ENCODE data around the gene OPN1SW. TPM values are rescaled to one million over a fixed set of nuclear protein-coding genes. Genes with fewer than 3 reads are reported as not detected.

The OPN1SW gene
- total RNA-seq, 1 donor from 2014 or later: not detected

DNA sequence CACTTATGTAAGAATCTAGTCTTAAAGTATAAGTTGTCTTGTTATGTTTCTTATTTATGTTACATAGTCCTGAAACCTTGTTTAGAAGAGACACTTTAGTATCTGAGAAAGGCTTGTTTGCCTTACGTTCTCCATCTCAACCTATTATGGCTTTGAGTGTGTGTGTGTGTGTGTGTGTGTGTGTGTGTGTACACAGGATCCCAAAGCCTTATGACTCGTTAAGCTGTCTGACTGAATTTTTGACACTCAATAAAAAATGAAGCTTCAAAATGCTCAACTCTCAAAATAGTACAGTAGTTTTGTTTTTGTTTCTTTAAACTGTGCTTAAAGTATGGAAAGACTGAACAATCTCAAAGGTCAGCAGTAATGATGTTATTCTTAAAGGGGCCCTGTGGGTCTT lies 18.4 kb downstream of the OPN1SW start:
- no peak for ATAC-seq

DNA sequence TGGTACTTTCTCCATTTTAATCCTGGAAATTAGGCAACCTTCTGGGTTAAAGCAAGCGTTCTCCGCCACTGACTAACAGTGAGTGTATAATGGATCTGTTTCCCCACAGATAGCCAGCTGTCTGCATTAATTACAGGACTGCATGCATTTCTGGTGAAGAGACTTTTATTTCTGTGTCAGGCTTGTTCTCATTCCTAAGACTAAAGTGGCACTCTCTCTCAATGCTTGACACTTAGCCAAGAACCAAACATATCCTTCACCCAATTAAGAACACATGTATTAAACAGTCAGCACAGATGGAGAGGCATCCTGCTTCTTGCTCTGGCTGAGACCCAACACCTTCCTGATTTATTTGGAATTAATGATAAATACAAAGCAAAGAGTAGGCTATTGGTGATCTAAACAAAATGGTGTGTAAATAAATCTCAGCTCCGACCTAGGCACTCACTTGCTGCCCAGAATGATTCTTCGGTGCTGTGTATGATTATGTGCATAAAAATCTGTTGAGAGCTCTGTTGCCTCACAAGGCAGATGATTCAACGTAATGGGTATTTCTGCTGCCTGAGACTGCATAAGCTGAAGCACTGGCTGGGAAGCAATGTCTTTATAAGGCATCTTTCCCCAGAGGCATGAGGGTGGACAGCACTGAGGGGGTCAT lies 19.6 kb downstream of the OPN1SW start:
- ATAC-seq: no peak

DNA sequence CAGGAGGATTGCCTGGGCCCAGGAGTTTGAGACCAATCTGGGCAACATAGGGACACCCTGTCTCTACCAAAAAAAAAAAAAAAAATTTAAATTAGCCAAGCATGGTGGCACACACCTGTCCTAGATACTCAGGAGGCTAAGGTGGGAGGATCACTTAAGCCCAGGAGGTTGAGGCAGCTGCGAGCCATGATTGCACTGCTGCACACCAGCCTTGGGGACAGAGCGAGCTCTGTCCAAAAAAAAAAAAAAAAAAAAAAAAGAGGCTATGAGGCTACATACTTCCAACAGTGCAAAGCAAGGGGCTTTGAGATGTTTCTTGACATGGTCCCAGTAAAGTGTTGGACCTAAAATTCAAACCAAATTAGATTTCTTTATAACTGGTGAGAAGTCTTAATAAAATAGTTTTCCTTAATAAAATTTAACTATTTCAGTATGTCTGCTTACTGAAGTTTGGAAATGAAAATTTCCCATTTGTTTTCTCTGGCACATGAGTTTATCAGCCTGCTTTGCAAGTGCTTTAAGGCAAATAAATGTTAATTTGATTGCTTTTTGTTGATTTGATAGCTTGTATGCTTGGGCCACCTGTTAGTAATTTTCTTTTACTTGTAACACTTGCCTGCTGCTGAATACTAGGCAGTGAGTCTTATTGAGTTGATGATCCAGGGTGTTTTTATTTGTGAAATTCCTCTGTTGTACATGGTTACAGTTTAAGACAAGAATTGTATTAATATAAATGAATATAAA lies 20.3 kb downstream of the OPN1SW start:
- no peak for ATAC-seq

DNA sequence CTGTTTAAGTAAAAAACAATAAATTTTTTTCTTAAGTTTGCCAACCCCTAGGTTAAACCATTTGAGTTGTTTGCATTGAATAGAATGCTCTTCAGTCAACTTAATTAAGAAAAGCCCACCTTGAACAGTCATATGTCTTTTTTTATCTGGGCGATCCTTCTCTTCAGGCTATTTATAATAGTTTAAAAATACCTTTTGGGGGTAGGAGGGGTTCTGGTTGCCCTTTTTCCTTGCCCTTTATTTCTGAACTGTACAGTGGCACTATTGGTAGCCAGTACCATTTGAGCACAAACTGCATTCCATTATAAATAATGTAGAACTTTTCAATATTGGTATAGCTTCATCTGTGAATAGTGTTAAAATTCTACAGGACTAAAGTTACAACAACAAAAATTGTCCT lies 23.3 kb downstream of the OPN1SW start:
- no peak for ATAC-seq

DNA sequence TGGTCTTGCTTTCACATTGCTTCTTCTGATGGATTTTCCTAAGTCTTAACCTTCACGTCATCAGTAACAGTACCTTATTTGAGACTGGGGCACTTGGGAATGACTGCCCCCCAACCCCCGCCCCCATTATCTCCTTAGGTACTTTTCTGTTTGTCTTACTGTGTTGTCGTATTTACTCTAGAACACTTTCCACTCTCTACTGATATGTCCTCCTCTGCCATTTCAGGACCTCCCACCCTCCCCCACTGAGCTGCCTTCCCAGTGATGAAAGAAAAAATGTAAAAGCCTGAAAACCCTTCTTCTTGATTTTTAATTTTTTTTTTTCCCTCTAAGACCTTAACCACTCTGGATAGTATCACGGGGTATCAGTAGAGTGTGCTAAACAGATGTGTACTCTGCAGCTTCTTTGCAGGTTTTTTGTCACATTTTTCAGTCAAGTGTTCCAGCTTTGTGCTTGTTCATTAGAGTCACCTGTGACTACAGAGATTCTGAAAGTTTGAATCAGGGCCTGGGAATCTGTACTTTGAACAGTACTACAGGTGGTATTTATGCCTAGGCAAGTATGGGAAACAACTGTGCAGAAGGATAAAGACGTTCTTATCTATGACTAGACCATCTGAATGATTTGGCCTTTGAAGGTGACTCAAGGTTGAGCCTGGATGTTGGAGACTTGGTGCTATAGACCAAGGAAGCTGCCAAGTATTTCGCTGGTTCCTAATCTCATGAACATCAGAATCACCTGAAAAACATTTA lies 28.1 kb downstream of the OPN1SW start:
- ATAC-seq: no peak

DNA sequence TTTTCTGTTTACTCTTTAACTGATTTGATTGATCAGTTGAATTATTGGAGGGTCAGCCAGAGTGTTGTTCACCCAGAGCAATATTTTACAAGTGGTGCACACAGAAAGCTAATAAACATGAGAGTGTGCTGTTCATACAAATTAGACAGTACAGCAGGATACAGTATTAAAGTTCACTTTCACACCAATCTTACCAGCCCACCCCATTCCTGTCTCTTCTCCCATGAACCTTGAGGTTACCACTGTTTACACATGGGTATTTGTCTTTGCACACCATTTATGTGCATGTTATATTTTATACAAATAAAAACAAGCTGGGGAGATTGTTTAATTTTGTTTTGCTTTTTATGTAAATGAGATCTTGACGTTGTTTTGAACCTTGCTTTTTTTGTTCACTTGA lies 29.9 kb downstream of the OPN1SW start:
- no peak for ATAC-seq

DNA sequence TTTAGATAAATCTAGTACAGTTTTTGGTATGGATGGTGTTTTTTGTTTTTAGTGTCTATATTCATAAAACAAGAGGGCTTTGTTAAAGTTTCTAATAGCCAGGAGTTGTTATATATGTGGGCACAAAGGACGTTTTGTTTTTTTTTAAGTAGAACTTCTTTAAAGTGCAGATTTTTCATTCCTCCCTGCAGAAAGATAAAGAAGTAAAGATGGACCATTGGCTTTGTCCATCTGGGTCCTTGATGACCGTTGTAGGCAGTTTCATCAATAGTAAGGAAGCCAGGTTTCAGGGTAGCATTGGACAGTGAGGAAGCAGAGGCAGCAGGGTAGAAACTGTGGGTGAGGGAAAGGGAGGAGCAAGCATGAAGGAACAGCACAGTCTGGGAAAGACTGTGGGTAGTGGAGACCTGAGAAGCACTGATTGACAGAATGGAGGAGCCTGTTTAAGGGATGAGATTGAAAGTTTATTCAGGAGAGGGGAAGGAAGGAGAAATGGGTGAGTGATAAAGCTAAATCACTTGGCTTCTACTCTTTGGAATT lies 31.2 kb downstream of the OPN1SW start:
- no peak for ATAC-seq

DNA sequence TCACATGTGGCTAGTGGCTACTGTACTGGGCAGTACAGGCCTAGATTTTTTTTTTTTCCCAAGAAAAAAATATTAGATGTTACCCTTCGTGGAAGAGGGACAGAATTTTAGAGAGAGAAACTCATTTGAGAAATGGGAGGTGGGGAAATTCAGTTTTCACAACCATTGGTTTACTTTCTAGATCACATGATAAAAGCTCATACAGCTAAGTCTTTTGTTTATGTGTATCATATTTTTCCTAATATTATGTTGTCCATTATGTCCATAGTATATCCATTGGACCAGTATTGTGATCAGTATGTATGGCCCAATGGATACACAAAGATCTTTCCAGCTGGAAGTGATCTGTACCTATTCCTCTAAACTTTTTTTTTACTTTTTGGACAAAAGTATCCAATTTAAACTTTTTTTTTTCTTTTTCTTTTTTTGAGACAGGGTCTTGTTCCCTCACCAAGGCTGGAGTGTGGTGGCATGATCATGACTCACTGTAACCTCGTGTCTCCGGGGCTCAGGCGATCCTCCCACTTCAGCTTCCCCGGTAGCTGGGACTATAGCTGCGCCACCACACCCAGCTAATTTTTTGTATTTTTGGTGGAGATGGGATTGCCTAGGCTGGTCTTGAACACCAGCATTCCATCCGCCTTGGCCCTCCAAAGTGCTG lies 32.4 kb downstream of the OPN1SW start:
- ATAC-seq: no peak

DNA sequence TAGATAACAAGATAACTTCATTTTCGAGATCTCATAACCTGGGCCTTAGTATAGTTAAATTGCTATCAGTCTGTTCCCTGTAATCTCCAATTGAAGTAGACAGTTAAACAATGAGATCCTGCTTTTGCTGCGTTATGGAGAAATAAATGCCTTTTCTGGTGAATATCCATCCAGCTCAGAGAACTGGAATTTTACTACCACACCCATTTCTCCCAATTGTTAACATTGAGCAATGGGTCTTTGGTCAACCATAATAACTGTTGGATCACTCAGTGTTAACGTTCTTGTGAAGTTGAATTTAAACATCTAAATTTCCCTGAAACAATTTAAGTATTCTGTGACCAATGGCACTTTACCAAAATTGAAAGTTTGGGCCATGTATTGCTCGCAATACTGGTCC lies 33.4 kb downstream of the OPN1SW start:
- ATAC-seq: no peak

DNA sequence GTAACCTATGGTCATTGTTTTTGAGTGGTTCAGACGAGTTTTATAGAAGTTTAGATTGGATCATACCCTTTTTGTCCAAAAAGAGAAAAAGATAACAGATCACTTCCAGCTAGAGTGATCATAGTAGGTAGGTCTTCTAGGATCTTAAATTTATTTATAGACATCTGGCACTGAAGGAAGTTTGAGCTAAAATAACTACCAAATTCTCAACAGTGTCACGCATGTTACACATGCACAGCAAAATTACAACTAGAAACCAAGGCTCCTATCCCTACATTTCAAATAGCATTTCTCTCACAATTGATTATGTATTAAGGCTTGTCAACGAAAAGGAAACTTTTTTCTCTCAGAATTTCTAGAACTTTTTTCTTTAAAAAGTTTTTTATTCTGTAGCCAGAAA lies 34.1 kb downstream of the OPN1SW start:
- no peak for ATAC-seq

DNA sequence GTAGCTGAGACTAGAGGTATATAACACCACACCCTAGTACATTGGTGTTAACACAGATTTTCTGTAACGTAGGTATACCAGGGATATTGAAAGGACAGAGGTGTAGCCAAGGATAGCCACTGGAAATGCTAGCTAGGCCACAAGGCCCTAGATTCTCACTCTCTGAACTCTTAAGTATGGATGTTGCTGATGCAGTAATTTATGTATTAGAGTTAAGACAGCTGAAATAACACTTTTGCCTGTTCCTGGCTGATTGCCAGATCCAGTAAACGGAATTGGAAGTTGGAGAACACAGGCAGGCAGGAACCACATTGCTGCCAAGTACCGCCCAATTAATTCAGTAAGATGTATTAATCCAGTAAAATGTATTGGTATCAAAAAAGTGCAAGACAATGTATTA lies 34.6 kb downstream of the OPN1SW start:
- ATAC-seq: no peak

DNA sequence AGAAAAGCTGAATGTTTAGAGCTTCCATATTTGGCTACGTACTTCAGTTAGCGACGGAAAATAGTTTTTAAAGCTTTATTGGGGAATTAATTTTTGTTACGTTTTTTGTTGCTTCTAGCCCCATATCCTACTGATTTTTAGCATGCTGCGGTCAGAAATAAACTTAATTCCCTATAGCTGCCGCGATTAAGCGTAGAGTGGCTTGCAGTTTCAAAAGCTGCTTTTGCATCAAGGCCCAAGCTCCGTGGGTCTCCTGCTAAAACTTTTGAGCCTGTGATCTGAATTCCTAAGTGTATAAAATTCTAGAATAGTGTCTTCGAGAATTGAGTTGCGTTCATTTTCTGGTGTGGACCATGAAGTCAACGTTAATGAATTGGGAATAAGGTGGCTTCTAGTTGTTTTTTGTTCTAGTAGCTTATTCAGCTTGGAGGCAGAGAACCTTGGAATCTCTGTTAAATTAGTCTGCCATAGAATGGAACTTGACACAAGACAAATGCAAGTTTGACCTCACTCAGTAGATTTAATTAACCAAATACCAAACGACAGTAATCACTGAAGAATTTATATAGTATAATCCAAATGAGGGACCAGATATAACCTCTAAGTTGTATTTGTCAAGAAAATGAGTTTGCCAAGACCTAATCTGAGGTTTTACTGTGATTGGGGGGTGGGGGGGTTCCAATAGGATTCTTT lies 35.5 kb downstream of the OPN1SW start:
- ATAC-seq: no peak

DNA sequence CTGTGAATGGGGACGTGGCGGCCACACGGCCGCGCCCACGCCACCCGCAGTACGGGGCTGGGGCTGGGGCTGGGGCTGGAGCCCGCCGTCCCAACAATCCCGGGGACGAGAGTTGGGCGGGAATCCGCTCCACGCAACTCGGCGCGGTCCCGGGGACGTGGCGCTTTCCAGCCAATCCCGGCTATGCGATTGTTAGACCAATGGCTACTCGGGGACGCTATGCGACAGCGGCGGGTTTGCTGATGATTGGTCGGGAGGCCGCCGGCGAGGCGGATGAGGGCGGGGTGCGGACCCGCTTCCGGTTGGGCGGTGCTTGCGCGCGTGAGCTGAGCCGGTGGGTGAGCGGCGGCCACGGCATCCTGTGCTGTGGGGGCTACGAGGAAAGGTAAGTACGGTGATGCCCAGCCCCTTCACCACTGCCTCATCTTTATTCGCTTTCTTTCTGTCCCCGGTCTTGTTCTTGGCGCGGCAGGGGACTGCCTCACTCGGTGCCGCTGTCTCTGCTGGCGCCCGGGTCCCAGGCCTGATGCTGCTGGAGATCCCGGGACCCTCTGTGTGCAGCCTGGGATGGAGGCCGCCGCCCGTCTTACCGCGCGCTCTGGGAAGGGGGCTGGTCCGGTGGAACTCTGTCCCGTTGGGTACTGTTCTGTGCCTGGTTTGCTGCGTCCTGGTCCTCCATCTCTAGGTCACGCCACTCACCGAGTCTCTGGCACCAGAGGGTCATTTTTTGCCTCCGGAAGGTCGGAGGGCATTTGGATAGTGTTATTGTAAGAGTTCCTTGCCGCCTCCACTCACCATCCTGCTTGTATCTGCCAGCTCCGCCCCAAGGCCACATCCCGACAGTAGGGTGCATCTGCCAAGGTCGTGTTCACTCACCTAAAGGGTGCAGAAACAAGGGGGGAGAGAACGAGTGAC lies 36.3 kb downstream of the OPN1SW start, which contains the start of gene CALU:
Gene CALU, plus strand, starts transcription at position 312 of the 915 bp plus-strand sequence. CDS start 9,225 bp downstream, outside the sequence.
- peak; percentile 99 for ATAC-seq

DNA sequence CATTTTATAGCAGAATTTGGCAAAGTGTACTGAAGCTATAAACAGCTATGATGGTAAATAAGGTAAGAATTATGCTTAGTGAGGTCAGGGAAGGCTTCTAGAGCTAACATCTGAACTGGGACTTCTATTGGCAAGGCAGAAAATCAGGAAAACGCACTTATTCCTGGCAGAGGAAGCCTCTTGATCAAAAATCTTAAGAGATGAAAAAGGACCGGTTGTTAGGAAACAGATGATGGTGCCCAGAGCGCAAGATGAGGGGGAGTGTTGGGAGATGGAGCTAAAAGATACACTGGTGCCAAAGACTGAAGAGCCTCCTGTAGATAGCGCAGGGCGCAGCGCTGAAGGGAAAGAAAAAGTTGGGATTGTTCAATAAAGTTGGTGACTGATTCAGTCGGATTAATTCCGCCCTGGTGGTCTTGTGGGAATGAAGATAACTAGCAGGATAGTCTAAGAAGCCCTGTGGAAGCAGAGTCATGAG lies 37.0 kb downstream of the OPN1SW start:
- ATAC-seq: peak; percentile 9

DNA sequence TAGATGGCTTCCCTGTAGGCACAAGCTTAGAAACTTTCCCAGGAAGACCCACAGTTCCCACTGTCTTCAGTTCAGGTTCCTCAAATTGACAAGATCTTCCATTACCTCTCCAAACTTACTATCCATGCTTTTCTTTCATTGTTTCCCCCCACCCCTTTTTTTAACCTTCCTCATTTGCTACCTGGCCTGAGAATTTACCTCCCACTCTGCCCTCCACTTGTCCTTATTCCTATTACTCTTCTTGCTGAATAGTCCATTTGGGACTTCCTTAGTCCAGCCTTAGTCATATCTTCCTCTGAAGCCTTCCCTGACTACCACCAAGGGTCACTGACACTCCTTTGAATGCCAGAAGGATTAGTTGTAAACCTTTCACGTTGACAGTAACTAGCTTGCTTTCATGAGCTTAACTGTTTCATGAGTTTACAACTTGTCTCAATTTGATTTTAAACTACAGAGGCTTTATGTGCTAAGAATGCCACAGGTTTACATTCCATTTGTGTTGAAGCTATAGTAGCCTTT lies 37.7 kb downstream of the OPN1SW start:
- ATAC-seq: no peak

DNA sequence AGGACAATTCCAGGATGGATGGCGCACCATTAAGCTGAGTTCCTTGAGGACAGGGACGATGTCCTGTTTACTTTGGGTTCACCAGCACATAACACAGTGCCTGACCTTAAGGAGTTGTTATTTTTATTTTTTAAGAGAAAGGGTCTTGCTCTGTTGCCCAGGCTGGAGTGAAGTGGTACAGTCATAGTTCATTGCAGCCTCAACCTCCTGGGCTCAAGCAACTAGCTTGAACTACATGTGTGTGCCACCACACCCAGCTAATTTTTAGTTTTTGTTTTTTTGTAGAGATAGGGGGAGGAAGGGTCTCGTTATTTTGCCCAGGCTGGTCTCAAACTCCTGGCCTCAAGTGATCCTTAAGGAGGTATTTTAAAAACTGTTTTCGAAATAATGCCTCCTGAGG lies 38.2 kb downstream of the OPN1SW start:
- no peak for ATAC-seq

DNA sequence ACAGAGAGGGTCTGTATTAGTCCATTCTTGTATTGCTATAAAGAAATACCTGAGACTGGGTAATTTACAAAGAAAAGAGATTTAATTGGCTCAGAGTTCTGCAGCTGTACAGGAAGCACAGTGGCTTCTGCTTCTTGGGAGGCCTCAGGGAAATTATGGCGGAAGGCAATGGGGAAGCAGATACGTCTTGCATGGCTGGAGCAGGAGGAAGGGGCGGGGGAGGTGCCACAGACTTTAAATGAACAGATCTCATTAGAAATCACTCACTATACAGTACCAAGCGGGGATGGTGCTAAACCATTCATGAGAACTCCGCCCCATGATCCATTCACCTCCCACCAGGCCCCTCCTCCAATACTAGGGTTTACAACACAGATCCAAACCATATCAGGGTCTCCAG lies 40.2 kb downstream of the OPN1SW start:
- no peak for ATAC-seq

DNA sequence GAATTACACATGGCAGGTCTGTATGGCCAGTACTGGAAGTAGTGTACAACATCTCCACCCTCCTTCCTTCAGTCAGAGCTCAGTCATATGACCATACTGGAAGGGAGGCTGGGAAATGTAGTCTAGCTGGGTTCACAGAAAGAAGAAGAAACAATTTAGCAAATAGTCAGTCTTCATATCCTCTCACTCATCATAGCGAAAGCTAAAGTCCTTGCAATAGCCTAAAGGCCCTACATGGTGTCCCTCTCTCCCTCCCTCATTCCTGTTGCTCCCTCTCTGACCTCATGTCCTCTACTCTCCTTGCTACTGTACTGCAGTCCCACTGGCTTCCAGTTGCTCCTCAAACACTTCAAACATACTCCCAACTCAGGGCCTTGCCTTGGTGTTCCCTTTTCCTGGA lies 40.7 kb downstream of the OPN1SW start:
- no peak for ATAC-seq

DNA sequence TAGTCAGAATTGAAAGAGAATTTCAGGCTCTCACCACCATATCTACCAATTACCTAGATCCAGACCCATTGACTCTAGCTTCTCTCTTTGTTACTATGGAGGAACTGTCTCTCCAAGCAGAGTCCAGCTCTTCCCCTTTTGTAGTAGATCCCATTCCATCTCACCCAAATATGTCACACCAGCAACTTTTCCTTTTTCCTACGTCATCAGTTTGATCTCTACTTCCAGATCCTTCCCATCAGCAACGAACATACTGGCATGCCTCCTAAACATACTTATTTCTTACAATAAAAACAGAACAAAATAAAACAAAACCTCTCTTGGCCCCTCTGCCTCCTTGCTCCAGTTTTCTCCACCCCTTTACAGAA lies 42.3 kb downstream of the OPN1SW start:
- no peak for ATAC-seq

DNA sequence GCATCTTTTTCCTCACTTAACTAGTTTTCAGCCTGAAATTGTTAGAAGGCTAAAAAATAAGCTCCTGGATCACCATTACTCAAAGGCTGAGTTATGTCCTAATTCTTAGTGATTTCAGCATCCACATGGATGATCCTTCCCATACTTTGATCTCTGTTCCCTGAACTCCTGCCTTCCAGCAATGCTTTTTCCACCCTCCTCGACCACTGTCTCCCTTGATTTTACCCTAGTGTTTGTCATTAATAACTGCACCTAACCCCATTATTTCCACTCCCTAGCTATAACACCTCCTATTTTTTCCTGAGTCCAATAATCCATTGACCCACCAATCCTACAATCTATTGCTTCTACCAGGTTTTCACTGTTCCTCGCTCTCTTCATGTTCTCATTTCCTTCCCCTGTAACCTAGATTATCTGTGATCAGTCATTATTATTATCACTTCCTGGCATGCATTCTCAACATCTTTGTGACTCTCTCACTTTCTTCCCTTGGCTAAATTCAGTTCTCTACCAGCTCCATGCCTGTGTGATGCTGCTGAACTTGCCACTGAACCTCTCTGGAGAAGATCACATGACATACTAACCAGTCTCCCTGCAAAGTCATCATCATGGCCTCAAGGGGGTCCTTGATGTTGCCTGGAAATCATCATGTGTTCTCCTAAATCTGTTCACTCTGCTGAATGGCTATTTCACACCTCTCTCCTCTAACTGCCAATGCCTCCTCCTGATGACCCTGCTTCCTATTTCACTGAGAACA lies 42.9 kb downstream of the OPN1SW start:
- ATAC-seq: no peak
